ENCODE results near the gene MGAT4B. TPM values are rescaled to one million over a fixed set of nuclear protein-coding genes. Genes with fewer than 3 reads are reported as not detected.

Gene MGAT4B
- total and polyA plus RNA-seq, 2 of the 4 experiments (the other 2 are of a cell fraction): 73.7 to 155 TPM

DNA sequence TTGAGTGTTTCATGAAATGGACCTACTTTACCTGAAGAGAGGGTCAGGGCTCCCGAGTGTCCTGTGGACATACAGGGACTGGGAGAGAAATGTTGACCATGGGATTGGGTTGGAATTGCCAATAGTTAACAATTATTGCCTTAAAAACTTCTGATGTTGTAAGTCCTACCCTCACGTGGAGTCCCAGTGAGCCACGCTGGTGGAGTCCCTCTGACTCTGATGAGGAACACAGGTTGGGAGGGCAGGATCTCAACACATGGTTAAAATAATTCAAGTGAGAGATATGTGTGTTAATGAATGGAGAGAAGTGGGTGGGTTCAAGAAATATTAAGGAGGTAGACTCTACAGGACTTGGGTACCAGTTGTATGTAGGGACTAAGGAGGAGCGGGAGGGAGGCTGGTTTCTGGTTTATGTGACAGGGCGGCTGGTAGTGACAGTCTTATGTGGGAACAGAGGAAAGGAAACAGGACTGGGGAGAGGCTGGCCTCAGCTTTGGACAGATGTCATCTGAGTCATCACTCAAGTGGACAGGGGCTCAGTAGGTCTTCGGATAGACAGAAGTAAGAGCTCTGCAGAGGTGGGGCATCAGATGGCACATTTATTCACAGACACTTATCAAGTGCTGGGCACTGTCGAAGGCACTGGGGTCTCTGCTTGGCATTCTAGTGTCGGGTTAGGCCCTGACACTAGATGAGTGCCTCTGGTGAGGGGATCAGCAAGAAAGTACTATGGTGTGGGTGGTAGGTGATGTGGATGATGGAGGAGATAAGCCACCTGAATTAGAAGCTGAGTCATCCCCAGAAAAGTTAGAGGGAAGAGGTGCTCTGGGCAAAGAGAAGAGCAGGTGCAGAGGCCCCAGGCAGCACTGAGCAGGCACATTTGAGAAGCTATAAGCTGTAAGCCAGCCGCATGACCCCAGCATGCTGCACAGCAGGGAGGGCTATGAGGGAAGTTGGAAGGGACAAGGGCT is 46.8 kb downstream of the MGAT4B start (continued):
- TF ChIP-seq, protein P1, sequence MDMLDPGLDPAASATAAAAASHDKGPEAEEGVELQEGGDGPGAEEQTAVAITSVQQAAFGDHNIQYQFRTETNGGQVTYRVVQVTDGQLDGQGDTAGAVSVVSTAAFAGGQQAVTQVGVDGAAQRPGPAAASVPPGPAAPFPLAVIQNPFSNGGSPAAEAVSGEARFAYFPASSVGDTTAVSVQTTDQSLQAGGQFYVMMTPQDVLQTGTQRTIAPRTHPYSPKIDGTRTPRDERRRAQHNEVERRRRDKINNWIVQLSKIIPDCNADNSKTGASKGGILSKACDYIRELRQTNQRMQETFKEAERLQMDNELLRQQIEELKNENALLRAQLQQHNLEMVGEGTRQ (IDR thresholded peaks at IDR 0.05; ENCODE audit: low read depth, low read length): no peak

DNA sequence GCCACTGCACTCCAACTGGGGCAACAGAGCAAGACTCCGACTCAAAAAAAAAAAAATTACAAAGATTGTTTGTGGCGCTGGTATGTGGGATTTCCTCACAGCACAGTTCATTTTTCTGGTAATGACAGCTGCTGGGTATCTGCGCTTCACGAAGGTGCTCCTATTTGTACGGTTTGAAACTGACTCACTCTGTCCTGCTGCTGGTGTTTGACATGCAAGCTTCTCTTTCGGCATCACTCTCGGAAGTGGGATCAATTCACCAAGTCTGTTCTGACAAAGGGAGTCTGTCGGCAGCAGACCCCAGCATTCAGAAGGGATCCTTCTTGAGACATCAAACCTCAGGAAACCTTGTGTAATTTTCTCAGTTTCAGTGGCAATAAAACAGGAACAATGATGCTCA is 47.7 kb downstream of the MGAT4B start:
- in situ Hi-C loops (cut with MboI; ENCODE audit: low sequenced_read_pairs): no loop called here
- H3K18ac ChIP-seq (ENCODE audit: low read depth, low read length): no peak overlapping the region
- H3K27me3 ChIP-seq (ENCODE audit: control insufficient read depth, insufficient read depth, low read length): no peaks in the 10 kb centered on the region
- no peak overlapping the region for H2BK120ac ChIP-seq (ENCODE audit: low read depth, low read length)
- H3K27ac ChIP-seq (ENCODE audit: insufficient read depth, low read length): no peak overlapping the region
- intact Hi-C loops (cut with micrococcal nuclease): no loop called here
- no peak overlapping the region for H3K4ac ChIP-seq (ENCODE audit: low read depth, low read length)
- CTCF ChIA-PET: interaction anchor here (0.6 kb wide), 1 partner anchor 432 kb away, joined by 4 read pairs; no protein-coding TSS in a partner anchor
- H4K20me1 ChIP-seq (ENCODE audit: insufficient read depth, low read length): peaks cover 83% of the 10 kb centered on the region
- H3K36me3 ChIP-seq (ENCODE audit: control insufficient read depth, insufficient read depth, low read length): 0 out of 2 replicates have a peak, but pooled peaks cover 1% of the 10 kb centered on the region
- no peak overlapping the region for H3K4me2 ChIP-seq (ENCODE audit: low read depth, low read length)
- no peak overlapping the region for H2BK5ac ChIP-seq (ENCODE audit: low read depth, low read length, poor library complexity, severe bottlenecking)
- POLR2A ChIA-PET (ENCODE audit: unreplicated experiment): no interaction called here
- H3K9me1 ChIP-seq (ENCODE audit: insufficient read depth, low read length): peaks cover 30% of the 10 kb centered on the region
- H2AK5ac ChIP-seq (ENCODE audit: low read depth, low read length): no peak overlapping the region
- H3K4me3 ChIP-seq (ENCODE audit: insufficient read depth, low read depth, low read length): no peak overlapping the region
- H4K91ac ChIP-seq (ENCODE audit: insufficient read depth, low read depth, low read length): no peak overlapping the region
- no peak overlapping the region for H2AFZ ChIP-seq (replicated peaks; ENCODE audit: low read length, poor library complexity)
- H3K23ac ChIP-seq (ENCODE audit: low read depth, low read length): no peak overlapping the region
- 91% methylated on average over 4 of the region's 8 CpGs; no CpG with 5 or more reads in 1 of the 2 experiments for WGBS, 2 experiments (ENCODE audit: extremely low coverage in 2 of 2, insufficient read length in 1 of 2)
- H2BK15ac ChIP-seq (ENCODE audit: low read depth, low read length): no peak overlapping the region
- H2BK20ac ChIP-seq (ENCODE audit: low read depth, low read length): no peak overlapping the region
- no peak overlapping the region for H3K14ac ChIP-seq (replicated peaks; ENCODE audit: low read depth, low read length)
- TF ChIP-seq RFX5 (IDR thresholded peaks at IDR 0.05; ENCODE audit: low read depth, low read length): no peak
- no peak for TF ChIP-seq RCOR1 (IDR thresholded peaks at IDR 0.05; ENCODE audit: insufficient replicate concordance, low read length)
- TF ChIP-seq, protein P2, sequence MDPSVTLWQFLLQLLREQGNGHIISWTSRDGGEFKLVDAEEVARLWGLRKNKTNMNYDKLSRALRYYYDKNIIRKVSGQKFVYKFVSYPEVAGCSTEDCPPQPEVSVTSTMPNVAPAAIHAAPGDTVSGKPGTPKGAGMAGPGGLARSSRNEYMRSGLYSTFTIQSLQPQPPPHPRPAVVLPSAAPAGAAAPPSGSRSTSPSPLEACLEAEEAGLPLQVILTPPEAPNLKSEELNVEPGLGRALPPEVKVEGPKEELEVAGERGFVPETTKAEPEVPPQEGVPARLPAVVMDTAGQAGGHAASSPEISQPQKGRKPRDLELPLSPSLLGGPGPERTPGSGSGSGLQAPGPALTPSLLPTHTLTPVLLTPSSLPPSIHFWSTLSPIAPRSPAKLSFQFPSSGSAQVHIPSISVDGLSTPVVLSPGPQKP (IDR thresholded peaks at IDR 0.05; ENCODE audit: borderline replicate concordance, low read depth, low read length): no peak
- TF ChIP-seq BHLHE40 (IDR thresholded peaks at IDR 0.05; ENCODE audit: low read depth, low read length): no peak
- H4K8ac ChIP-seq (ENCODE audit: low read depth in 2 of 2, low read length in 2 of 2): no peak overlapping the region
- no peak overlapping the region for H2AK9ac ChIP-seq (replicated peaks; ENCODE audit: low read depth, low read length, poor library complexity)
- H3K79me1 ChIP-seq (ENCODE audit: low read depth in 1 of 2, low read length in 2 of 2): peaks cover 28 to 76% of the 10 kb centered on the region in 2 experiments; a peak in 3 of 4 replicates
- H3K56ac ChIP-seq (ENCODE audit: extremely low read depth, insufficient read depth, low read length): no peak overlapping the region
- peaks cover 24% of the 10 kb centered on the region for H3K4me1 ChIP-seq (ENCODE audit: control insufficient read depth, insufficient read depth, low read length)
- dilution Hi-C loops (cut with HindIII; ENCODE audit: low sequenced_read_pairs, unreplicated experiment): no loop called here
- DNase-seq: no peak
- no peaks in the 10 kb centered on the region for H3K9me3 ChIP-seq (ENCODE audit: control insufficient read depth, insufficient read depth, low read length)
- H4K5ac ChIP-seq (ENCODE audit: low read depth, low read length): no peak overlapping the region
- H3K9ac ChIP-seq (ENCODE audit: low read depth, low read length): no peak overlapping the region
- no peak for ATAC-seq (ENCODE audit: low read depth)
- no TSS peak for BruUV-seq (replicated peaks)

Data from IMR-90 (cell line).